GM12891 (cell line): ENCODE data around the gene SEC24D.

Source experiments
- DNase-seq: peaks from one replicate; pipeline ENCODE4 v3.0.0; 2011; ENCODE audit warnings: low spot score; ENCODE audit not compliant: insufficient read length
- FAIRE-seq: peaks from 2 replicates; lab custom pipeline; 2011; peaks lifted over from hg19 to GRCh38; lab: Jason Lieb, UNC
- PAX5 ChIP-seq: IDR thresholded peaks from 2 replicates; pipeline ENCODE4 v1.6.1; 2011; ENCODE audit warnings: low read length, moderate library complexity, mild to moderate bottlenecking; ENCODE audit not compliant: insufficient read depth, severe bottlenecking
- POLR2A ChIP-seq: IDR thresholded peaks from 2 replicates; pipeline ENCODE4 v1.6.1; 2011; ENCODE audit warnings: low read depth, low read length, control low read depth
- POLR2AphosphoS5 ChIP-seq: IDR thresholded peaks from 2 replicates; pipeline ENCODE4 v1.6.1; 2011; ENCODE audit warnings: low read depth, low read length, control low read depth
- POU2F2 ChIP-seq: IDR thresholded peaks from 2 replicates; pipeline ENCODE4 v1.6.1; 2011; ENCODE audit warnings: low read depth, mild to moderate bottlenecking, control low read depth, low read length, moderate library complexity
- SPI1 ChIP-seq: IDR thresholded peaks from 2 replicates; pipeline ENCODE4 v1.6.1; 2011; ENCODE audit warnings: low read depth, low read length, control low read depth
- TAF1 ChIP-seq: IDR thresholded peaks from 2 replicates; pipeline ENCODE4 v1.6.1; 2011; ENCODE audit warnings: low read depth, low read length, control low read depth

Gene SEC24D

DNA sequence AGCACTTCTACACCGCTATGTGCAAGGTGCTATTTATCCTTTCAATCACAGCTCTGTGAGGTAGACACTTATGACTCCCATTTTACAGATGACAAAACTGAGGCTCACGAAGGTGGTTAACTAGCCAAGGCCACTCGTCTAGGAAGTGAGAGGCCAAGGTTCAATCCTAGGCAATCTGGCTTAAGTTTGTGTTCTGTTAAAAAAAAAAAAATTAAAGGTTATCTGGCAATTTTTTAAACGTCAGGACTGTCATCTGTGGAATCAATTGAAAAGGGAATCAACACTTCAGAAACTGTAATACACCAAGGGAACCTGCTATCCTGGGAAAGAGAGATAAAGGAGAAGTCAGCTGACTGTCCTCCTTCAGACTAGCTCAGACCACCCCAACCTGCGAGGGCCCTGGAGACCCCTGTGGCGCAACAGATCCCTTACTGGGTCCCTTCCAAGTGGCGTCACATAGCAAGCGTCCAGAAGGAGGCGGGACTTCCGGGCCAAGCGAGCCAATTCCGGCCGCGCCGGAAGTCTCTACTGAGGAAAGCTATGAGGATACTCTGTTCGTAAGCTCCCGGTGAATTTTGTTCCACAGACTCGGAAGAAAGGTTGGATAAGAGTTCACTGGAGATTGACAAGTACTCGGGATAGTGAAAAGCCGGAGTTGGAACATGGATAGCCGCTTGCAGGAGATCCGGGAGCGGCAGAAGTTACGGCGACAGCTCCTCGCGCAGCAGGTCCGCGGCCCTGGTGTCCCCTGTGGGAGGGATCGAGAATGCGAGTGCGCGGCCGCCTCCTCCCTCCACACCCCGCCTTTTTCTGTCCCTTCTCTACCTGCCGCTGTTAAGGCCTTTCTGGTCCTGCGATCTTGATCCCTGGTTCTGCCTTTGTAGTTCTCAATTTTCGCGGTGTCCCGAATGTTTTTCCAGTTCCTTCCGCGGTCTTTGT, 150.8 kb downstream of the SEC24D start, which contains the start of gene METTL14:
METTL14 (plus strand) TSS at position 520 of the 939 bp plus-strand sequence; CDS start at position 663, 143 bp downstream.
- DNase-seq (peak; percentile 56), FAIRE-seq (peak; percentile 97)
- TF ChIP-seq PAX5 (no peak), SPI1 (no peak), POLR2AphosphoS5 (peak; percentile 92), POLR2A (peak; percentile 80; the same call in 1 of the 2 replicates), POU2F2 (no peak; the same call in 1 of the 2 replicates), TAF1 (0 out of 2 replicates have a peak, but pooled peaks have one; percentile 49)

DNA sequence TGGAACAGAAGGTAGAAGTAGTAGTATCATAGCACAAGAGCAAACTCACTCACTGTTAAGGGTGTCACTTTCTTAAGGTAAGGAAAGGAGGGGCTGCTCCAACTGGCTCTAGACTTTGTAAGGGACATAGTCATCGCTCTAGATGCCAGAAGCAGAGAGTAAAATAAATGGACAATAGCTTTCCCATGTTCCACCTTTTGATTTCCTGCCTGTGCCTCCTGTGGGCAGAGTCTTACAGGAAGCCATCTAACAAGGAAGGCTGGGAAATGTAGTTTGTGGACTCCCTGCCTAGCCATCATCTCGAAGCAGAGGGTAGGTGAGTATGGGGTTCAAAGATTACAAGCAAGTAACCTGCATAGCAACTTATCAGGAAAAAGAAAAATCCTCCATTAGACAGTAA, 152.4 kb downstream of the SEC24D start:
- FAIRE-seq (peak; percentile 23), DNase-seq (no peak)

DNA sequence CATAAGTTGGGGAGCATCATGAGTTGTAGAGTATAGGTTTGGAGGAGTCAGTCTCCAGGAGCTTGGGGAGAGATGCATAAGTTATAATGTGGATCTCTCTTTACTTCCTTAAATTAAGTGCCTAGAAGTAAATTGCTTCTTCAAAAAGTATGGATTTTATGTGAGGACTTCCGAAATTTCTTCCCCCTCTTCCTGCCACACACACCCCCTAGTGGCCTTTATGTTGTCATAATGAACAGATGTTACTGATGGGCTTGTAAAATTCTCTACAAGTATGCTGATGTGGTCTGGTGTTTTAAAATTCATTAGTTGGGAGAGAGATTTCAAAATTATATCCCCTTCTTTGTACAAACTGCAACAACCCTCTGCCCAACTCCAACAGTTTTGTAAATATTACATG, 153.0 kb downstream of the SEC24D start:
- FAIRE-seq = no peak
- TF ChIP-seq POLR2AphosphoS5 = no peak
- no peak for TF ChIP-seq POLR2A
- TF ChIP-seq SPI1 = no peak
- no peak for TF ChIP-seq POU2F2
- no peak for TF ChIP-seq TAF1
- no peak for TF ChIP-seq PAX5
- no peak for DNase-seq

More for the DNA sequence above, 152.4 kb downstream of the SEC24D start:
- no peak for TF ChIP-seq POLR2A
- TF ChIP-seq POLR2AphosphoS5 = no peak
- TF ChIP-seq PAX5 = no peak
- TF ChIP-seq POU2F2 = no peak
- no peak for TF ChIP-seq SPI1
- no peak for TF ChIP-seq TAF1

GRCh38 chr4:118680808-118681207, 155.1 kb downstream of the SEC24D start:
- FAIRE-seq (no peak), DNase-seq (no peak)
- TF ChIP-seq SPI1 (no peak), POU2F2 (no peak), PAX5 (no peak), TAF1 (no peak), POLR2AphosphoS5 (no peak), POLR2A (no peak)

DNA sequence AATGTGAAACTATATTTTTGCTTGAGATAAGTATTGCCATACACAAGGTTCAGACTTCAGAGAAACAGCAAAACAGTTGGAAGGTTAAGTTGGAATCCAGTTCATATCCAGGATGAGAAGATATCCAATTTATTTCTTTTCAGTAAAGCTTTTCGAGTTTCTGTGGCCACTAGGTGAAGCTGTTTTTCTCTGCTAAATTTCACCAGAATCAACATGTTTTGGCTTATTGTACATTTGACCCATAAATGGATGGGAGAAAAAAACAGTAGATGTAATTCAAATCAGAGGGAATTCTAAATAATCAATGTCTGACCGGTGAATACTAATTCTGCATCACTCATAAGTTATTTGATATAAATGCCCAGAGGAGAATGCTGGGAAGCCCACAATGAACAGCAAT, 159.8 kb downstream of the SEC24D start:
- no peak for FAIRE-seq

More for the DNA sequence above, 159.8 kb downstream of the SEC24D start:
- no peak for DNase-seq
- TF ChIP-seq TAF1 = no peak
- TF ChIP-seq POLR2A = no peak
- TF ChIP-seq POU2F2 = no peak
- TF ChIP-seq SPI1 = no peak
